Neural cell (in vitro differentiated cells): ENCODE results near the gene IRF3.

Source experiments
- EP300 ChIP-seq: fragments of 450-650 bp; conservative IDR thresholded peaks from 2 replicates; pipeline ENCODE4 v1.6.1; 2014; ENCODE audit warnings: antibody characterized with exemption, mild to moderate bottlenecking, moderate library complexity; ENCODE audit not compliant: poor library complexity, severe bottlenecking
- EZH2 ChIP-seq: fragments of 200-600, 300-800 bp; shearing (Covaris generic), sonication (generic); IDR thresholded peaks from 2 replicates; pipeline ENCODE4 v1.6.1; 2014; ENCODE audit warnings: antibody characterized with exemption, low read length, borderline replicate concordance, mild to moderate bottlenecking; ENCODE audit not compliant: insufficient read depth, poor library complexity, severe bottlenecking
- MXI1 ChIP-seq: fragments of 450-650 bp; conservative IDR thresholded peaks from 2 replicates; pipeline ENCODE4 v1.6.1; 2014; ENCODE audit warnings: antibody characterized with exemption, mild to moderate bottlenecking; ENCODE audit not compliant: poor library complexity, severe bottlenecking
- POLR2AphosphoS5 ChIP-seq: IDR thresholded peaks from 2 replicates; pipeline ENCODE4 v1.6.1; 2012
- RAD21 ChIP-seq: fragments of 450-650 bp; conservative IDR thresholded peaks from 2 replicates; pipeline ENCODE4 v1.6.1; 2014; ENCODE audit warnings: antibody characterized with exemption, mild to moderate bottlenecking, moderate library complexity
- SMC3 ChIP-seq: fragments of 450-650 bp; conservative IDR thresholded peaks from 2 replicates; pipeline ENCODE4 v1.6.1; 2014; ENCODE audit warnings: antibody characterized with exemption, mild to moderate bottlenecking, moderate library complexity; ENCODE audit not compliant: poor library complexity
- TAF1 ChIP-seq: IDR thresholded peaks from 2 replicates; pipeline ENCODE4 v1.6.1; 2012; ENCODE audit warnings: low read depth
- TF ChIP-seq, protein P1 (sequence below): fragments of 450-650 bp; IDR thresholded peaks from 2 replicates; pipeline ENCODE4 v1.5.1; 2014; ENCODE audit warnings: antibody characterized with exemption, mild to moderate bottlenecking, moderate library complexity; ENCODE audit not compliant: poor library complexity, severe bottlenecking
- TF ChIP-seq, protein P2 (sequence below): IDR thresholded peaks from 2 replicates; pipeline ENCODE4 v1.6.1; 2012; ENCODE audit warnings: borderline replicate concordance

DNA sequence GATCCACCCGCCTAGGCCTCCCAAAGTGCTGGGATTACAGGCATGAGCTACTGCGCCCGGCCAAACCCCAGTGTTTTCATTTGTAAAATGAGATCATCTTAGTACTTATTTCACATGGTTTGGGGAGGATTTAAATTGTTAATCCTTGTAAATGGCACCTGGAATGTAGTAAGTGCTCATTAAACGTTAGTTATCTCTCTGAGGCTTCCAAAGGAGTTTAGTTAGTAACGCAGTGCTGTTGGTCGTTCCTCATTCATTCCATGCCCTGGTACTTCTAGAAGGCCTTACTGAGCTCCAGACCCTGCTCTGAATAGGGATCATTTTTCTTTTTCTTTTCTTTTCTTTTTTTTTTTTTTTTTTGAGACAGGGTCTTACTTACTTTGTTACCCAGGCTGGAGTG is 30.5 kb upstream of the IRF3 start:
- TF ChIP-seq, protein P1, sequence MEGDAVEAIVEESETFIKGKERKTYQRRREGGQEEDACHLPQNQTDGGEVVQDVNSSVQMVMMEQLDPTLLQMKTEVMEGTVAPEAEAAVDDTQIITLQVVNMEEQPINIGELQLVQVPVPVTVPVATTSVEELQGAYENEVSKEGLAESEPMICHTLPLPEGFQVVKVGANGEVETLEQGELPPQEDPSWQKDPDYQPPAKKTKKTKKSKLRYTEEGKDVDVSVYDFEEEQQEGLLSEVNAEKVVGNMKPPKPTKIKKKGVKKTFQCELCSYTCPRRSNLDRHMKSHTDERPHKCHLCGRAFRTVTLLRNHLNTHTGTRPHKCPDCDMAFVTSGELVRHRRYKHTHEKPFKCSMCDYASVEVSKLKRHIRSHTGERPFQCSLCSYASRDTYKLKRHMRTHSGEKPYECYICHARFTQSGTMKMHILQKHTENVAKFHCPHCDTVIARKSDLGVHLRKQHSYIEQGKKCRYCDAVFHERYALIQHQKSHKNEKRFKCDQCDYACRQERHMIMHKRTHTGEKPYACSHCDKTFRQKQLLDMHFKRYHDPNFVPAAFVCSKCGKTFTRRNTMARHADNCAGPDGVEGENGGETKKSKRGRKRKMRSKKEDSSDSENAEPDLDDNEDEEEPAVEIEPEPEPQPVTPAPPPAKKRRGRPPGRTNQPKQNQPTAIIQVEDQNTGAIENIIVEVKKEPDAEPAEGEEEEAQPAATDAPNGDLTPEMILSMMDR = no peak
- TF ChIP-seq TAF1 (no peak), POLR2AphosphoS5 (no peak), MXI1 (no peak), EZH2 (no peak), EP300 (no peak), SMC3 (no peak), RAD21 (no peak)
- TF ChIP-seq, protein P2, sequence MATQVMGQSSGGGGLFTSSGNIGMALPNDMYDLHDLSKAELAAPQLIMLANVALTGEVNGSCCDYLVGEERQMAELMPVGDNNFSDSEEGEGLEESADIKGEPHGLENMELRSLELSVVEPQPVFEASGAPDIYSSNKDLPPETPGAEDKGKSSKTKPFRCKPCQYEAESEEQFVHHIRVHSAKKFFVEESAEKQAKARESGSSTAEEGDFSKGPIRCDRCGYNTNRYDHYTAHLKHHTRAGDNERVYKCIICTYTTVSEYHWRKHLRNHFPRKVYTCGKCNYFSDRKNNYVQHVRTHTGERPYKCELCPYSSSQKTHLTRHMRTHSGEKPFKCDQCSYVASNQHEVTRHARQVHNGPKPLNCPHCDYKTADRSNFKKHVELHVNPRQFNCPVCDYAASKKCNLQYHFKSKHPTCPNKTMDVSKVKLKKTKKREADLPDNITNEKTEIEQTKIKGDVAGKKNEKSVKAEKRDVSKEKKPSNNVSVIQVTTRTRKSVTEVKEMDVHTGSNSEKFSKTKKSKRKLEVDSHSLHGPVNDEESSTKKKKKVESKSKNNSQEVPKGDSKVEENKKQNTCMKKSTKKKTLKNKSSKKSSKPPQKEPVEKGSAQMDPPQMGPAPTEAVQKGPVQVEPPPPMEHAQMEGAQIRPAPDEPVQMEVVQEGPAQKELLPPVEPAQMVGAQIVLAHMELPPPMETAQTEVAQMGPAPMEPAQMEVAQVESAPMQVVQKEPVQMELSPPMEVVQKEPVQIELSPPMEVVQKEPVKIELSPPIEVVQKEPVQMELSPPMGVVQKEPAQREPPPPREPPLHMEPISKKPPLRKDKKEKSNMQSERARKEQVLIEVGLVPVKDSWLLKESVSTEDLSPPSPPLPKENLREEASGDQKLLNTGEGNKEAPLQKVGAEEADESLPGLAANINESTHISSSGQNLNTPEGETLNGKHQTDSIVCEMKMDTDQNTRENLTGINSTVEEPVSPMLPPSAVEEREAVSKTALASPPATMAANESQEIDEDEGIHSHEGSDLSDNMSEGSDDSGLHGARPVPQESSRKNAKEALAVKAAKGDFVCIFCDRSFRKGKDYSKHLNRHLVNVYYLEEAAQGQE = no peak
